C4-2B (cell line): ENCODE results near the gene TRIO.

Experiments
- H3K27ac ChIP-seq: fragments of 450-650 bp; 2 replicates; pipeline ENCODE4 v1.5.1; 2017
- CTCF ChIP-seq: fragments of 450-650 bp; conservative IDR thresholded peaks from 2 replicates; pipeline ENCODE4 v1.5.1; 2017; ENCODE audit warnings: mild to moderate bottlenecking
- ZFX ChIP-seq: fragments of 450-650 bp; IDR thresholded peaks from 2 replicates; pipeline ENCODE4 v1.6.1; 2017

TRIO gene

GRCh38 chr5:14197056-14197455 is 53.9 kb downstream of the TRIO start:
- TF ChIP-seq CTCF = no peak
- H3K27ac ChIP-seq = no peak overlapping the region

- no peak for TF ChIP-seq ZFX
- no peak for TF ChIP-seq CTCF
- H3K27ac ChIP-seq = no peak overlapping the region
These were observed 56.8 kb downstream of the TRIO start for GRCh38 chr5:14199902-14200301.

GRCh38 chr5:14200312-14200990 is 57.3 kb downstream of the TRIO start:
- TF ChIP-seq CTCF (no peak), ZFX (no peak)
- no peak overlapping the region for H3K27ac ChIP-seq

GRCh38 chr5:14201325-14202045 is 58.3 kb downstream of the TRIO start:
- H3K27ac ChIP-seq = no peak overlapping the region
- TF ChIP-seq ZFX (no peak), CTCF (no peak)

GRCh38 chr5:14202462-14202861 is 59.3 kb downstream of the TRIO start:
- TF ChIP-seq ZFX = no peak
- TF ChIP-seq CTCF = no peak
- H3K27ac ChIP-seq = no peak overlapping the region

- TF ChIP-seq ZFX (no peak), CTCF (no peak)
- no peak overlapping the region for H3K27ac ChIP-seq
These were observed 61.0 kb downstream of the TRIO start for GRCh38 chr5:14204011-14204670.

- TF ChIP-seq CTCF = no peak
- no peak for TF ChIP-seq ZFX
- H3K27ac ChIP-seq = no peak overlapping the region
These were observed 61.7 kb downstream of the TRIO start for GRCh38 chr5:14204785-14205321.
